Kidney epithelial cell (primary cell): ENCODE measurements around the gene CAPZA1. TPM values are rescaled to one million over a fixed set of nuclear protein-coding genes. Genes with fewer than 3 reads are reported as not detected.

Experiments used
- DNase-seq: peaks from one replicate; pipeline ENCODE4 v3.0.0-alpha.2; 2010; ENCODE audit warnings: low read depth
- H3K27me3 ChIP-seq: 2 replicates; pipeline ENCODE4 v1.6.0; 2011; ENCODE audit warnings: low read length; ENCODE audit not compliant: control insufficient read depth, insufficient read depth
- H3K36me3 ChIP-seq: 2 replicates; pipeline ENCODE4 v1.5.1; 2011; ENCODE audit warnings: low read length; ENCODE audit not compliant: control insufficient read depth, insufficient read depth
- H3K4me3 ChIP-seq: 2 replicates; pipeline ENCODE4 v1.5.1; 2011; ENCODE audit warnings: low read depth, mild to moderate bottlenecking, control low read depth, low read length
- total RNA-seq: library from RNA; depleted of rRNA; stranded (reverse); fragments of >200 nt; gene quantifications from 2 replicates; pipeline ENCODE4 v1.2.3, GENCODE V29; 2015
- TF ChIP-seq, protein P1 (sequence below): IDR thresholded peaks from 2 replicates; pipeline ENCODE4 v1.5.1; 2011; ENCODE audit warnings: mild to moderate bottlenecking, moderate library complexity, low read length, control low read depth, inconsistent platforms; ENCODE audit not compliant: insufficient read depth, poor library complexity, severe bottlenecking

The CAPZA1 gene
- total RNA-seq, 1 donor from 2014 or later: 193 TPM

DNA sequence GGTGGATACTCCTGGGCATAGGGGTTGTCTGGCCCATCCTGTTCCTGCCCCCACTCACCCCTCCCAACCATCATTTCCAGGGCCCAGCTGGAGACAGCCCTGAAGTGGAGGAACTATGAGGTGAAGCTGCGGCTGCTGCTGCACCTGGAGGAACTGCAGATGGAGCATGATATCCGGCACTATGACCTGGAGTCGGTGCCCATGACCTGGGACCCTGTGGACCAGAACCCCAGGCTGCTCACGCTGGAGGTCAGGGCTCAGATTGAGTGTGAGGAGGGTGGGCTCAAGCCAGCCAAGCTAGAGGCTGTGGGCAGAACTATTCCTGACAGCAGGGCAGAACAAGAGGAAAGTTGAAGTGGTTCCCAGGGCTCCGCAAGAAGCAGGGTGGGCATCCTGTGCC lies 73.0 kb downstream of the CAPZA1 start:
- no peak for DNase-seq
- Histone ChIP-seq H3K27me3 (no peaks in the 10 kb centered on the region), H3K36me3 (peaks cover 4% of the 10 kb centered on the region), H3K4me3 (no peak overlapping the region)
- TF ChIP-seq, protein P1, sequence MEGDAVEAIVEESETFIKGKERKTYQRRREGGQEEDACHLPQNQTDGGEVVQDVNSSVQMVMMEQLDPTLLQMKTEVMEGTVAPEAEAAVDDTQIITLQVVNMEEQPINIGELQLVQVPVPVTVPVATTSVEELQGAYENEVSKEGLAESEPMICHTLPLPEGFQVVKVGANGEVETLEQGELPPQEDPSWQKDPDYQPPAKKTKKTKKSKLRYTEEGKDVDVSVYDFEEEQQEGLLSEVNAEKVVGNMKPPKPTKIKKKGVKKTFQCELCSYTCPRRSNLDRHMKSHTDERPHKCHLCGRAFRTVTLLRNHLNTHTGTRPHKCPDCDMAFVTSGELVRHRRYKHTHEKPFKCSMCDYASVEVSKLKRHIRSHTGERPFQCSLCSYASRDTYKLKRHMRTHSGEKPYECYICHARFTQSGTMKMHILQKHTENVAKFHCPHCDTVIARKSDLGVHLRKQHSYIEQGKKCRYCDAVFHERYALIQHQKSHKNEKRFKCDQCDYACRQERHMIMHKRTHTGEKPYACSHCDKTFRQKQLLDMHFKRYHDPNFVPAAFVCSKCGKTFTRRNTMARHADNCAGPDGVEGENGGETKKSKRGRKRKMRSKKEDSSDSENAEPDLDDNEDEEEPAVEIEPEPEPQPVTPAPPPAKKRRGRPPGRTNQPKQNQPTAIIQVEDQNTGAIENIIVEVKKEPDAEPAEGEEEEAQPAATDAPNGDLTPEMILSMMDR: no peak

DNA sequence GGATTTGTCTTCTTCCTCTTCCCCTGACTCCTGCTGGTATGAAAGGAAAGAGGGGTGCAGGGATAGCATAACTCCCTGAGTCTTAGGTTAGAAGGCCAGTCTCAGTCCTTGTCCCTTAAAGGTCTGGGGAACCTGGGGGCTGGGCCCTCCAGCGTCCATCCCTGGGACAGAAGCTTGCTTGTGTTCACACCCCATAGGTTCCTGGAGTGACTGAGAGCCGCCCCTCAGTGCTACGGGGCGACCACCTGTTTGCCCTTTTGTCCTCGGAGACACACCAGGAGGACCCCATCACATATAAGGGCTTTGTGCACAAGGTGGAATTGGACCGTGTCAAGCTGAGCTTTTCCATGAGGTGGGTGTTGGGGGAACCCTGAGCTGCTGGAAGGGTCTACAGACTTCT lies 74.2 kb downstream of the CAPZA1 start:
- peaks cover 4% of the 10 kb centered on the region for H3K36me3 ChIP-seq
- H3K4me3 ChIP-seq: no peak overlapping the region
- no peaks in the 10 kb centered on the region for H3K27me3 ChIP-seq
- TF ChIP-seq, protein P1: no peak
- DNase-seq: no peak

DNA sequence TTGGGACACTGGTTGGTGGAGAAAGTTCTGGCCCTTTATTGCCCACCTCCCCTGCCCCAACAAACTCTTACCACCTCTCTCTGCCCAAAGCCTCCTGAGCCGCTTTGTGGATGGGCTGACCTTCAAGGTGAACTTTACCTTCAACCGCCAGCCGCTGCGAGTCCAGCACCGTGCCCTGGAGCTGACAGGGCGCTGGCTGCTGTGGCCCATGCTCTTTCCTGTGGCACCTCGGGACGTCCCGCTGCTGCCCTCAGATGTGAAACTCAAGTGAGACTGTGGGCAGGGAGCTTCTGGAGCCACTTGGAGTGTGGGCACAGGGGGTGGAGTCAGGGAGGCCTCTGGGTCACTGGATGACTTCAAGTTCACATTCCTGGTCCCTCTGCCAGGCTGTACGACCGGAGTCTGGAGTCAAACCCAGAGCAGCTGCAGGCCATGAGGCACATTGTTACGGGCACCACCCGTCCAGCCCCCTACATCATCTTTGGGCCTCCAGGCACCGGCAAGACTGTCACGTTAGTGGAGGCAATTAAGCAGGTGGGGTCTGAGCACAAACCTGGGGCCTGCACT lies 74.8 kb downstream of the CAPZA1 start:
- TF ChIP-seq, protein P1: no peak
- Histone ChIP-seq H3K36me3 (peaks cover 4% of the 10 kb centered on the region), H3K27me3 (no peaks in the 10 kb centered on the region)

DNA sequence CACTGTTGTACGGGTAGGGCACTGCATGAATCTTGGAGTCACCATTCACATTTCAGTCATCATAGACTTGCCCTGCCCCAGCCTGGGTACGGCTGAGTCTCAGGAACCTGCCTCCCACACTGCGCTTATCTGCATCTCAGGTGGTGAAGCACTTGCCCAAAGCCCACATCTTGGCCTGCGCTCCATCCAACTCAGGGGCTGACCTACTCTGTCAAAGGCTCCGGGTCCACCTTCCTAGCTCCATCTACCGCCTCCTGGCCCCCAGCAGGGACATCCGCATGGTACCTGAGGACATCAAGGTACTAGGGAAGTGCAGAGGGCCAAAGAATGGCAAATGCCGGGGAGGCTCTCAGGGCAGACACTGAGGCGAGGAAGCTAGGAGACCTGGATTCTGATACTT lies 75.6 kb downstream of the CAPZA1 start:
- no peak for DNase-seq
- no peak overlapping the region for H3K4me3 ChIP-seq
- peaks cover 3% of the 10 kb centered on the region for H3K36me3 ChIP-seq
- TF ChIP-seq, protein P1: no peak
- H3K27me3 ChIP-seq: no peaks in the 10 kb centered on the region

More for the DNA sequence above, 74.8 kb downstream of the CAPZA1 start:
- no peak for DNase-seq
- no peak overlapping the region for H3K4me3 ChIP-seq

DNA sequence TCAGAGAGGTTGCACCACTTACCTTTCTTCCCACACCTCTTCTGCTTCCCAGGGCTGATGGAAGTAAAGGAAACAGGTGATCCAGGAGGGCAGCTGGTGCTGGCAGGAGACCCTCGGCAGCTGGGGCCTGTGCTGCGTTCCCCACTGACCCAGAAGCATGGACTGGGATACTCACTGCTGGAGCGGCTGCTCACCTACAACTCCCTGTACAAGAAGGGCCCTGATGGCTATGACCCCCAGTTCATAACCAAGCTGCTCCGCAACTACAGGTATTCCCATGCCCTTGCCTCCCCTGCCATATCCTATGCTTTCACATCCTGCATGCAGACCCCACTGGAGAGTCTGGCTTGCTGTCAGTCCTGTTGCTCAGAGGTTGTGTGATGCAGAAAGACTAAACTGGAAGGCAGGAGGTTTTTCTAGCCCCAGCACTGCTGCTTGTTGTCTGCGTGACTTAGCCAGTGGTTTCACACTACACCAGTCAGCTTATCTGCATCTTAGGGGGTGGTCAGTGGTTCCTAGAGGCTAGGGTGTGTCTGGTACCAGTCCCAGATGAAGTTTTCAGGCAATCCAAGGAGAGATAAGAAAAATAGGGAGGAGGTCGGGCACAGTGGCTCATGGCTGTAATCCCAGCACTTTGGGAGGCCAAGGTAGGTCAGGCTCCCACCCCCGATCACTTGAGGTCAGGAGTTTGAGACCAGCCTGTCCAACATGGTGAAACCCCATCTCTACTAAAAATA lies 77.1 kb downstream of the CAPZA1 start:
- TF ChIP-seq, protein P1: no peak
- Histone ChIP-seq H3K4me3 (no peak overlapping the region), H3K27me3 (no peaks in the 10 kb centered on the region), H3K36me3 (peaks cover 6% of the 10 kb centered on the region)
- DNase-seq: no peak
